ENCODE data around the gene SLC9C1.

GRCh38 chr3:112132088-112132487 lies 161.9 kb downstream of the SLC9C1 start:
- TF ChIP-seq CSDC2 (CRISPR knock-in tag; IDR thresholded peaks at IDR 0.05) = no peak
- TF ChIP-seq PATZ1 (CRISPR knock-in tag; IDR thresholded peaks at IDR 0.05; ENCODE audit: borderline replicate concordance) = no peak
- TF ChIP-seq ZNF70 (CRISPR knock-in tag; IDR thresholded peaks at IDR 0.05) = no peak
- TF ChIP-seq CREB5 (CRISPR knock-in tag; IDR thresholded peaks at IDR 0.05; ENCODE audit: low read depth) = no peak
- TF ChIP-seq BACH2 (CRISPR knock-in tag; IDR thresholded peaks at IDR 0.05; ENCODE audit: borderline replicate concordance) = no peak
- TF ChIP-seq GLIS3 (CRISPR knock-in tag; IDR thresholded peaks at IDR 0.05) = no peak
- TF ChIP-seq ZNF8 (CRISPR knock-in tag; IDR thresholded peaks at IDR 0.05) = no peak
- TF ChIP-seq PPARA (CRISPR knock-in tag; IDR thresholded peaks at IDR 0.05; ENCODE audit: borderline replicate concordance) = no peak
- no peak for TF ChIP-seq ZNF565 (CRISPR knock-in tag; conservative IDR thresholded peaks at IDR 0.05; ENCODE audit: low read depth)
- no peak for TF ChIP-seq ESRRG (CRISPR knock-in tag; IDR thresholded peaks at IDR 0.05)
- no peak for TF ChIP-seq ARNTL (CRISPR knock-in tag; IDR thresholded peaks at IDR 0.05; ENCODE audit: borderline replicate concordance, low read depth)

All from SK-N-SH treated with all-trans-retinoic acid at 6 μM for 48 hours (cell line).